ENCODE data around the gene SCYL1. TPM values are rescaled to one million over a fixed set of nuclear protein-coding genes. Genes with fewer than 3 reads are reported as not detected.

The SCYL1 gene
- total and polyA plus RNA-seq, 2 experiments from 2014 or later, result 52.7 to 66.1 TPM

DNA sequence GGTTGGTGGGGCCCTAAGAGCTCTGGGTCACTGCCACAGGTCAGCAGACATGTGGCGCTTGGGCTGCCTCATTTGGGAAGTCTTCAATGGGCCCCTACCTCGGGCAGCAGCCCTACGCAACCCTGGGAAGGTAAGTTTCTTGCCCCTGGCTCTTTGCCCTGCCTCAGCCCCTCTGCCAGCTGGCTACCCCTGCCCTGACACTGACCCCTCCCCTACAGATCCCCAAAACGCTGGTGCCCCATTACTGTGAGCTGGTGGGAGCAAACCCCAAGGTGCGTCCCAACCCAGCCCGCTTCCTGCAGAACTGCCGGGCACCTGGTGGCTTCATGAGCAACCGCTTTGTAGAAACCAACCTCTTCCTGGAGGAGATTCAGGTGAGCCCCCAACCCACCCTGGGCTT lies 1.9 kb downstream of the SCYL1 start (continued):
- TF ChIP-seq, protein P1, sequence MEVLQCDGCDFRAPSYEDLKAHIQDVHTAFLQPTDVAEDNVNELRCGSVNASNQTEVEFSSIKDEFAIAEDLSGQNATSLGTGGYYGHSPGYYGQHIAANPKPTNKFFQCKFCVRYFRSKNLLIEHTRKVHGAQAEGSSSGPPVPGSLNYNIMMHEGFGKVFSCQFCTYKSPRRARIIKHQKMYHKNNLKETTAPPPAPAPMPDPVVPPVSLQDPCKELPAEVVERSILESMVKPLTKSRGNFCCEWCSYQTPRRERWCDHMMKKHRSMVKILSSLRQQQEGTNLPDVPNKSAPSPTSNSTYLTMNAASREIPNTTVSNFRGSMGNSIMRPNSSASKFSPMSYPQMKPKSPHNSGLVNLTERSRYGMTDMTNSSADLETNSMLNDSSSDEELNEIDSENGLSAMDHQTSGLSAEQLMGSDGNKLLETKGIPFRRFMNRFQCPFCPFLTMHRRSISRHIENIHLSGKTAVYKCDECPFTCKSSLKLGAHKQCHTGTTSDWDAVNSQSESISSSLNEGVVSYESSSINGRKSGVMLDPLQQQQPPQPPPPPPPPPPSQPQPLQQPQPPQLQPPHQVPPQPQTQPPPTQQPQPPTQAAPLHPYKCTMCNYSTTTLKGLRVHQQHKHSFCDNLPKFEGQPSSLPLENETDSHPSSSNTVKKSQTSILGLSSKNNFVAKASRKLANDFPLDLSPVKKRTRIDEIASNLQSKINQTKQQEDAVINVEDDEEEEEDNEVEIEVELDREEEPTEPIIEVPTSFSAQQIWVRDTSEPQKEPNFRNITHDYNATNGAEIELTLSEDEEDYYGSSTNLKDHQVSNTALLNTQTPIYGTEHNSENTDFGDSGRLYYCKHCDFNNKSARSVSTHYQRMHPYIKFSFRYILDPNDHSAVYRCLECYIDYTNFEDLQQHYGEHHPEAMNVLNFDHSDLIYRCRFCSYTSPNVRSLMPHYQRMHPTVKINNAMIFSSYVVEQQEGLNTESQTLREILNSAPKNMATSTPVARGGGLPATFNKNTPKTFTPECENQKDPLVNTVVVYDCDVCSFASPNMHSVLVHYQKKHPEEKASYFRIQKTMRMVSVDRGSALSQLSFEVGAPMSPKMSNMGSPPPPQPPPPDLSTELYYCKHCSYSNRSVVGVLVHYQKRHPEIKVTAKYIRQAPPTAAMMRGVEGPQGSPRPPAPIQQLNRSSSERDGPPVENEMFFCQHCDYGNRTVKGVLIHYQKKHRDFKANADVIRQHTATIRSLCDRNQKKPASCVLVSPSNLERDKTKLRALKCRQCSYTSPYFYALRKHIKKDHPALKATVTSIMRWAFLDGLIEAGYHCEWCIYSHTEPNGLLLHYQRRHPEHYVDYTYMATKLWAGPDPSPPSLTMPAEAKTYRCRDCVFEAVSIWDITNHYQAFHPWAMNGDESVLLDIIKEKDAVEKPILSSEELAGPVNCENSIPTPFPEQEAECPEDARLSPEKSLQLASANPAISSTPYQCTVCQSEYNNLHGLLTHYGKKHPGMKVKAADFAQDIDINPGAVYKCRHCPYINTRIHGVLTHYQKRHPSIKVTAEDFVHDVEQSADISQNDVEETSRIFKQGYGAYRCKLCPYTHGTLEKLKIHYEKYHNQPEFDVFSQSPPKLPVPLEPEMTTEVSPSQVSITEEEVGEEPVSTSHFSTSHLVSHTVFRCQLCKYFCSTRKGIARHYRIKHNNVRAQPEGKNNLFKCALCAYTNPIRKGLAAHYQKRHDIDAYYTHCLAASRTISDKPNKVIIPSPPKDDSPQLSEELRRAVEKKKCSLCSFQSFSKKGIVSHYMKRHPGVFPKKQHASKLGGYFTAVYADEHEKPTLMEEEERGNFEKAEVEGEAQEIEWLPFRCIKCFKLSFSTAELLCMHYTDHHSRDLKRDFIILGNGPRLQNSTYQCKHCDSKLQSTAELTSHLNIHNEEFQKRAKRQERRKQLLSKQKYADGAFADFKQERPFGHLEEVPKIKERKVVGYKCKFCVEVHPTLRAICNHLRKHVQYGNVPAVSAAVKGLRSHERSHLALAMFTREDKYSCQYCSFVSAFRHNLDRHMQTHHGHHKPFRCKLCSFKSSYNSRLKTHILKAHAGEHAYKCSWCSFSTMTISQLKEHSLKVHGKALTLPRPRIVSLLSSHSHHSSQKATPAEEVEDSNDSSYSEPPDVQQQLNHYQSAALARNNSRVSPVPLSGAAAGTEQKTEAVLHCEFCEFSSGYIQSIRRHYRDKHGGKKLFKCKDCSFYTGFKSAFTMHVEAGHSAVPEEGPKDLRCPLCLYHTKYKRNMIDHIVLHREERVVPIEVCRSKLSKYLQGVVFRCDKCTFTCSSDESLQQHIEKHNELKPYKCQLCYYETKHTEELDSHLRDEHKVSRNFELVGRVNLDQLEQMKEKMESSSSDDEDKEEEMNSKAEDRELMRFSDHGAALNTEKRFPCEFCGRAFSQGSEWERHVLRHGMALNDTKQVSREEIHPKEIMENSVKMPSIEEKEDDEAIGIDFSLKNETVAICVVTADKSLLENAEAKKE (CRISPR knock-in tag; IDR thresholded peaks at IDR 0.05), result no peak
- TF ChIP-seq STAT1 (IDR thresholded peaks at IDR 0.05; ENCODE audit: unreplicated experiment) (no peak), ZNF331 (CRISPR knock-in tag; IDR thresholded peaks at IDR 0.05; ENCODE audit: low read depth) (no peak), NANOG (IDR thresholded peaks at IDR 0.05; ENCODE audit: borderline replicate concordance) (no peak), EZH2 (IDR thresholded peaks at IDR 0.05; ENCODE audit: low read depth, unreplicated experiment) (no peak), POLR2AphosphoS5 (IDR thresholded peaks at IDR 0.05; ENCODE audit: low read depth) (no peak)
- TF ChIP-seq, protein P2, sequence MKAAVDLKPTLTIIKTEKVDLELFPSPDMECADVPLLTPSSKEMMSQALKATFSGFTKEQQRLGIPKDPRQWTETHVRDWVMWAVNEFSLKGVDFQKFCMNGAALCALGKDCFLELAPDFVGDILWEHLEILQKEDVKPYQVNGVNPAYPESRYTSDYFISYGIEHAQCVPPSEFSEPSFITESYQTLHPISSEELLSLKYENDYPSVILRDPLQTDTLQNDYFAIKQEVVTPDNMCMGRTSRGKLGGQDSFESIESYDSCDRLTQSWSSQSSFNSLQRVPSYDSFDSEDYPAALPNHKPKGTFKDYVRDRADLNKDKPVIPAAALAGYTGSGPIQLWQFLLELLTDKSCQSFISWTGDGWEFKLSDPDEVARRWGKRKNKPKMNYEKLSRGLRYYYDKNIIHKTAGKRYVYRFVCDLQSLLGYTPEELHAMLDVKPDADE (IDR thresholded peaks at IDR 0.05), result no peak

DNA sequence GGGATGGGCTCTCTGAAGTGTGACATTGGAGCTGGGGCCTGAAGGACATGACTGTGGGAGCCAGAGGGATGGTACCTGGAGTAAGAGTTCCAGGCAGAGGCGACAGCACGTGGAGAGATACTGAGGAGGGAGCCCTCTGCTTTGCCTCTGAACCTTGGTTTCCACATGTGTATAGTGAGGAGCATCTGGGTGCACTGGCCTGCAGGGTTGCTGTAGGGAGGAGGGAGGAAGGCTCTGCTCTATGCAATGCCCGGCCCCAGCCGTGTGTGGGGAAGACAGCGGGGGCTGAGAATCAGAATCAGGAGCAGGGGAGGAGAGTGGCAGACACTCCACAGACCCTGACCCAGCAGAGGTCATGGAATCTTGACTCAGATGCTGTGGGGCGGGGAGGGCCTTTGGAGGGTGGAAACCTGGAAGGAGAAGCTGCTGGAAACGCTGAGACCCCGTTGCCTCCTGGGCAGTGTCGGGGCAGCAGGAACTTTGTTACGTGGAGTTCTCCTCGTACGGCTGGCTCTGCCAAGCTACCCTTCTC lies 4.0 kb downstream of the SCYL1 start:
- H3K4me1 ChIP-seq (ENCODE audit: insufficient read depth), result peaks cover 3% of the 10 kb centered on the region
- no peak overlapping the region for H3K4me2 ChIP-seq
- H3K27ac ChIP-seq (ENCODE audit: low read depth), result no peak overlapping the region
- H3K9me3 Mint-ChIP-seq, result no peaks in the 10 kb centered on the region
- no peaks in the 10 kb centered on the region; the same call in 1 of the 2 replicates for H3K36me3 ChIP-seq (ENCODE audit: insufficient read depth)
- H3K36me3 Mint-ChIP-seq (ENCODE audit: low read depth), result peaks cover 42% of the 10 kb centered on the region
- no peak overlapping the region for H3K27ac Mint-ChIP-seq
- H3K27me3 Mint-ChIP-seq (ENCODE audit: insufficient read depth, low read depth, poor library complexity), result peaks cover 10% of the 10 kb centered on the region
- H4K20me1 ChIP-seq (replicated peaks; ENCODE audit: insufficient read depth), result peaks cover 2% of the 10 kb centered on the region; the same call in 1 of the 2 replicates
- no peak overlapping the region for H2AFZ ChIP-seq
- H3K4me3 ChIP-seq, result no peak overlapping the region
- 0 out of 2 replicates have a peak, but pooled peaks cover 5% of the 10 kb centered on the region for H3K27me3 ChIP-seq (ENCODE audit: insufficient read depth)
- no peak for DNase-seq (ENCODE audit: low spot score)
- peaks cover 9% of the 10 kb centered on the region for H3K4me1 Mint-ChIP-seq
- no peaks in the 10 kb centered on the region for H3K79me2 ChIP-seq (replicated peaks; ENCODE audit: insufficient read depth)
- no peak for ATAC-seq
- H3K9me2 ChIP-seq (ENCODE audit: insufficient read depth), result no peaks in the 10 kb centered on the region
- H3K4me3 Mint-ChIP-seq, result no peak overlapping the region
- H3F3A ChIP-seq (replicated peaks; ENCODE audit: low read depth), result peaks cover 19% of the 10 kb centered on the region; the same call in 1 of the 2 replicates
- TF ChIP-seq STAT1 (IDR thresholded peaks at IDR 0.05; ENCODE audit: unreplicated experiment), result no peak
- TF ChIP-seq, protein P2 (IDR thresholded peaks at IDR 0.05), result no peak
